K562 (cell line): ENCODE results near the gene GRAMD1B. TPM values are rescaled to one million over a fixed set of nuclear protein-coding genes. Genes with fewer than 3 reads are reported as not detected.

Experiments used
- POLR2B ChIP-seq: fragments of 450-650 bp; IDR thresholded peaks from 2 replicates; pipeline ENCODE4 v1.6.1; 2018; ENCODE audit warnings: low read depth; ENCODE audit not compliant: partially characterized antibody
- ZBTB1 ChIP-seq: sonication (generic); formaldehyde crosslinking; IDR thresholded peaks from 2 replicates; pipeline ENCODE4 v1.8.1; 2023; ENCODE audit warnings: missing genetic modification reagents, low read depth, mild to moderate bottlenecking, borderline replicate concordance
- polyA plus RNA-seq, 8 experiments: library from polyadenylated mRNA; depleted of rRNA in 4 of 8; stranded (reverse) in 5 of 8; unstranded in 3 of 8; fragments of >200 nt; fragmentation: Nextera tagmentation in 2 of 8; fragmentation: Illumina TruSeq in 1 of 8; extraction: Ambion mirVana in 2 of 8; extraction: Trizol in 1 of 8; gene quantifications; 2 replicates each; pipeline versions ENCODE4 v1.2.1 to v1.2.3, GENCODE V29; 2011 to 2014; ENCODE audit warnings: inconsistent platforms in 1 of 8, missing spikeins in 1 of 8
- total RNA-seq, 7 experiments: library from RNA; depleted of rRNA in 6 of 7; stranded (reverse); fragments of >200 nt in 6 of 7; fragmentation: Illumina TruSeq in 2 of 7; extraction: Trizol in 2 of 7; gene quantifications; 2 replicates each; pipeline versions ENCODE4 v1.2.1 to v1.2.3, GENCODE V29; 2011 to 2021; ENCODE audit warnings: low replicate concordance in 1 of 7
- TF ChIP-seq, protein P1 (sequence below), 2 experiments: fragments of 450-650 bp; formaldehyde crosslinking in 1 of 2; IDR thresholded peaks; 2 replicates each; pipeline versions ENCODE4 v1.4.0 to v1.6.1; 2014 to 2020; ENCODE audit warnings: mild to moderate bottlenecking in 2 of 2, borderline replicate concordance in 1 of 2, low read depth in 1 of 2

The GRAMD1B gene
- total and polyA plus RNA-seq, 9 of the 15 experiments (the other 6 are each of a cell fraction or from before 2014, with no cell fraction given) = 0.31 TPM; not detected in 8

DNA sequence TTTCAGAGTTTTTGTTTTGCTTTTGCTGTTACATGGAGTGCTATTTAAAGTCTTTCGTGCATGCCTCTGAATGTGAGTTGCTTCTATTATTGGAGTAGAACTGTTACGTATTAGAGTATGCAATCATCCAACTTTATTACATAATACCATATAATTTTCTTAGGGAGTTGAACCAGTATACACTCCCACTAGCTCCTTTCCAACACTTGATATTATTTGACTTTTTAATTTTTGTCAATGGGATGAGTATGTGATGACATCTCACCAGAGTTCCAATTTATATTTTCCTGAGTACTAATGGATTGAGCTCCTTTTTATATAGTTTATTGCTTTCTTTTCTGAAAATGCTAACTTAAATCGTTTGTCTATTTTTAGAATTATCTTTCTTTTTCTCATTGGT lies 90.9 kb downstream of the GRAMD1B start (continued):
- TF ChIP-seq, protein P1, sequence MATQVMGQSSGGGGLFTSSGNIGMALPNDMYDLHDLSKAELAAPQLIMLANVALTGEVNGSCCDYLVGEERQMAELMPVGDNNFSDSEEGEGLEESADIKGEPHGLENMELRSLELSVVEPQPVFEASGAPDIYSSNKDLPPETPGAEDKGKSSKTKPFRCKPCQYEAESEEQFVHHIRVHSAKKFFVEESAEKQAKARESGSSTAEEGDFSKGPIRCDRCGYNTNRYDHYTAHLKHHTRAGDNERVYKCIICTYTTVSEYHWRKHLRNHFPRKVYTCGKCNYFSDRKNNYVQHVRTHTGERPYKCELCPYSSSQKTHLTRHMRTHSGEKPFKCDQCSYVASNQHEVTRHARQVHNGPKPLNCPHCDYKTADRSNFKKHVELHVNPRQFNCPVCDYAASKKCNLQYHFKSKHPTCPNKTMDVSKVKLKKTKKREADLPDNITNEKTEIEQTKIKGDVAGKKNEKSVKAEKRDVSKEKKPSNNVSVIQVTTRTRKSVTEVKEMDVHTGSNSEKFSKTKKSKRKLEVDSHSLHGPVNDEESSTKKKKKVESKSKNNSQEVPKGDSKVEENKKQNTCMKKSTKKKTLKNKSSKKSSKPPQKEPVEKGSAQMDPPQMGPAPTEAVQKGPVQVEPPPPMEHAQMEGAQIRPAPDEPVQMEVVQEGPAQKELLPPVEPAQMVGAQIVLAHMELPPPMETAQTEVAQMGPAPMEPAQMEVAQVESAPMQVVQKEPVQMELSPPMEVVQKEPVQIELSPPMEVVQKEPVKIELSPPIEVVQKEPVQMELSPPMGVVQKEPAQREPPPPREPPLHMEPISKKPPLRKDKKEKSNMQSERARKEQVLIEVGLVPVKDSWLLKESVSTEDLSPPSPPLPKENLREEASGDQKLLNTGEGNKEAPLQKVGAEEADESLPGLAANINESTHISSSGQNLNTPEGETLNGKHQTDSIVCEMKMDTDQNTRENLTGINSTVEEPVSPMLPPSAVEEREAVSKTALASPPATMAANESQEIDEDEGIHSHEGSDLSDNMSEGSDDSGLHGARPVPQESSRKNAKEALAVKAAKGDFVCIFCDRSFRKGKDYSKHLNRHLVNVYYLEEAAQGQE (IDR thresholded peaks at IDR 0.05; ENCODE audit: borderline replicate concordance) = no peak
- TF ChIP-seq, protein P1 (CRISPR knock-in tag; IDR thresholded peaks at IDR 0.05; ENCODE audit: low read depth) = no peak
- TF ChIP-seq ZBTB1 (no peak), POLR2B (no peak)
- TF ChIP-seq, all 486 proteins: peak for 0
